Kasumi-1 (cell line): Measurements from ENCODE around the gene FCMR.

Experiments
- DNase-seq, 2 experiments: peaks; one replicate each; lab custom pipeline; 2025; lab: John Stamatoyannopoulos, UW

The FCMR gene

GRCh38 chr1:206923009-206923960 is 1.5 kb upstream of the FCMR start:
- peak; percentile 26 for DNase-seq

DNA sequence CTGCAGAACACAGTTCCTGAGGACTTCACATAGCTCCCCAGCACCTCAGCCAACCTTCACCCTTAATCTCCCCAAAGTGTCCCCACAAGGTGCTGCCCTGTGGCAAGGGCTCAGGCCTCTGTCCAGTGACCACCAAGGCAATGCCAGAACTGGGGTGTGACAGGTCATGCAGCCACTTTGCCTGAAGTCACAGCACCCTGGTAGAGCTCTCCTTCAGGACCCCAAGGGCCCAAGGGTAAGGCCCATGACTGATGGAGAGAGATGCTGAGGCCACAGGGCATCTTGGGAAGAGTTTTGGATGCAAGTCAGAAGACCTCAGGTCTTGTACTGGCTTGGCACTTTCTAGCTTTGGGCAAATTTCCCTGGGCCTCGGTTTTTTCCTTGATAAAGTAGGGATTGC is 783 bp upstream of the FCMR start:
- no peak for DNase-seq

GRCh38 chr1:206918076-206918475 is 3.7 kb downstream of the FCMR start:
- DNase-seq, result no peak

GRCh38 chr1:206916000-206916709 is 5.6 kb downstream of the FCMR start:
- no peak for DNase-seq

DNA sequence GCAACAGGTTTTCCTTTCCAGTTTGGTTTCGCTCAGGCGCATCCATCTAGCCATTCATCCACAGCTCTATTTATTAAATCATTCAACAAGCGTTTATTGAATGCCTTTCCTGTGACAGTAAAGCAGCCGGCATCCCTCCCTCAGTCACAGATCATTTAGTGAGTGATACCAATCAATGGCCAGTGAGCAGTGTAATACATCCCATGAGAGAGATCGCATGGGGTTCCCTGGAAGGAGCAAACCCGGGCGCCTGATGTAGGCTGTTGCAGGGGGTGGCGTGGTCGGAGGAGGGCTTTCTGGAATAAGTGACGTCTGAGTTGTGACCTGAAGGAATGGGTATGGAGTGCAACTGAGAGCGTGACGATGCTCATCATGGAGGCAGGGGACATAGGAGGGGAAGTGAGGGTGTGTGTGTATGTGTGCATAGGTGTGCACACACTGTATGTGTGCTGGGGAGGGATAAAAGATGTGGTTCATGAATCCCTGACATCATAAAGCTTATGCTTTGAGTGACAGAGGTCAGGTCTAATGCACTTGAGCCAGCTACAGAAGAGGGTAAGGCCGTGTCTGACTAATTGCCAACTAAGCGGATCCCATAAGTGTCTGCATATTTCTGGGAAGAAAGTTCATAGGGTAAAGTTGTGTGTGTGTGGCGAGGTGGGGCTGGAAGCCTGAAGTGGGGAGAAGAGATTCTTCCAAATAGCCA is 6.6 kb downstream of the FCMR start:
- no peak for DNase-seq

DNA sequence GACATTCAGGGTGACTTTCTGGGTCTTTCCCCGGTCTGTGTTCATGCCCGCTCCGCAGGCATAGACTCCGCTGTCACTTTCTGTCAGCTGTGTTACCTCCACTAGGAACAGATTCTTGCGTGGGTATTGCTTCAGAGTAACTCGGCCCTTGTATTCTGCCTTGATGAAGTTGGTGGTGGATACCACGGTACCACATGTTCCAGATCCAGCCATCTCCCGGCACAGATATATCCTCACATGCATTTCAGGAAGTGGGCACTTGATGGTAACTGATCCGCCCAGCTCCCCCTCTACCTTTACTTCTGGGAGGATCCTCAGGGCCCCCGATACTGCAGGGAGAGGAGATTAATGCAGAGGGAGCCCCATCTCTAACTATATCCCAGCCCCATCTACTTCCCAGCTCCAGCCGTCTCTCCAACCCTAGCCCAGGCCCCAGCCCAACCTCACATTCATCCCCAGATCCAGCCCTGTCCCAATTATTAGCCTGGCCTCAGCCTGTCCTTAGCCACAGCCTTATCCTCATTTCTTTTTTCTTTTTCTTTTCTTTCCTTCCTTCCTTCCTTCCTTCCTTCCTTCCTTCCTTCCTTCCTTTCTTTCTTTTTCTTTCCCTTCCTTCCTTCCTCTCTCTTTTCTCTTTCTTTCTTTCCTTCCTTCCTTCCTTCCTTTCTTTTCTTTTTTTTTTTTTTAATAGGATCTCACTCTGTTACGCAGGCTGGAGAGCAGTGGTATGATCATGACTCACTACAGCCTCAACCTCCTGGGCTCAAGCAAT is 7.8 kb downstream of the FCMR start:
- no peak for DNase-seq

DNA sequence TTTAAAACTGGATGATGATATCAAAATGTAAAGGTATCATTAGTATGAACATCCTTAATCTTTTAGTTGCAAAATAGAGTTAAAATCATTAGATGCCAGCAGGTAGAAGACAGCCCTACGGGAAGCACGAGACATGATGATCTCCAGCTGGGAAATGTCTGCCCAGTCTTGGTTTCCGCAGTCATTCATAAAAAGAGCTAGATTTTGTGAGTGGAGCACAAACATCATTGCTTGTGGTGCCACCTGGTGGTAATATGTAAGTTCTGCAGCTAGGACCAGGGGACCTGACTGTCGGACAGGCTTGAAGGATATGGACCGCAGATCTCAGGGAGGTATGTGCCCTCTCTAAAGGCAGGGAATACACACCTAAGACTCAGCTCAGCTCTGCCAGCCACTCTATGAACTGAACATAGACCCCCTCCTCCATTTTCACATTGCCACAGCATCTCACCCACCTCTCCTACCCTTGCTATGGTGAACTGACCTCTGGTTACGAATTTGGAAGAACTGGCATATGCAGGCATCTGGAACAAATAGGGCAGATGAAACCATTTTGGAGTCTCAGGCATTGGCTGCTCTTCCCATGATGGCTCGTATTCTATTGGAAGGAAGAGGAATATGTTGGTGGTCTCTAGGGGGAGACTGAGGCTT is 9.2 kb downstream of the FCMR start:
- DNase-seq, result peak; percentile 63 to 77

- peak; percentile 63 to 67 for DNase-seq
Measured at GRCh38 chr1:206911064-206911663, 10.6 kb downstream of the FCMR start.

GRCh38 chr1:206909883-206910318 is 11.8 kb downstream of the FCMR start:
- no peak for DNase-seq

GRCh38 chr1:206909161-206909882 is 12.4 kb downstream of the FCMR start:
- no peak for DNase-seq

DNA sequence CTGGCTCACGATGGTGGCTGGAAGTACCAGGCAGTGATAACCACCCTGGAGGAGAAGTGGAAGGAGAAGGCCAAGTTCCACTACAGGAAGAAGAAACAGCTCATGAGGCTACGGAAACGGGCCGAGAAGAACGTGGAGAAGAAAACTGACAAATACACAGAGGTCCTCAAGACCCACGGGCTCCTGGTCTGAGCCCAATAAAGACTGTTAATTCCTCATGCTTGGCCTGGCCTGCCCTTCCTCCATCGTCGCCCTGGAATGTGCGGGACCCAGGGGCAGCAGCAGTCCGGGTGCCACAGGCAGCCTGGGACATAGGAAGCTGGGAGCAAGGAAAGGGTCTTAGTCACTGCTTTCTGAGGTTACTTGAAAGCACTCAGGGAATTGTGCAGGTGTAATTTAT is 13.7 kb downstream of the FCMR start:
- no peak for DNase-seq

GRCh38 chr1:206907304-206907991 is 14.3 kb downstream of the FCMR start:
- peak in 1 of 2 experiments; percentile 27 for DNase-seq

GRCh38 chr1:206905295-206906164 is 16.2 kb downstream of the FCMR start:
- no peak for DNase-seq

DNA sequence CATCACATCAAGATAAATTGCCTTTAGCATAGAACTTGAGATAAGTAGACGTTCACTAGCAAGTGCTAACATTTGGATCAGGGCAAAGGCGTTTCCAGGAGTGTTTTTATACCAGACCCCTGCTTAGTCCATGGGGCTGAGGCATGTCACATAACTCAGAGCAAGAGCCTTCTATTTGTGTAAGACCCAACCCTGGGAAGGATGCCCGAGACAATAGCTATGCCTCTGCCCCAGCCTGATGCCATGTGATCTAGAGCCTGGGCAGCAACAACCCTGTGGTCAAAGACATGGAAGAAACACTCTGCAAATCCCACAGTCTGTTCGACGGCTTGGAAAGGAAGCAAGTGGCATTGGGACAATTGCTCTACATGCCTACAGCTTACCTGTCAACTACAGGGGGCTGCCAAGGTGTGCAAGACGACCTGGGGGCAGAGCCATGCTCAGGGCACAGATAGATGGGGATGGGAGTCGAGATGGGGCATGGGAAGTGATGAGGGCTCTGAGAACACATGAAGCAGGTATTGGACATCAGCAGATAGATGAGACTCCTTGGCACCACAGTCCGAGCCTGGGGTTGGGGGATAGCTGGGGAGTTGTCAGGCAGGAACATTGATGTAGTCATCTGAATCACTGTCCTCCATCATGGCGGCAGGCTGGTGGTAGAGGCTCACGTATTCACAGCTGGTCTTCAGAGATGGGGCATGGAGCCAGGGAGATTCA is 17.2 kb downstream of the FCMR start:
- no peak for DNase-seq

GRCh38 chr1:206903687-206904086 is 18.1 kb downstream of the FCMR start:
- DNase-seq, result no peak

GRCh38 chr1:206902702-206903101 is 19.0 kb downstream of the FCMR start:
- DNase-seq, result no peak

DNA sequence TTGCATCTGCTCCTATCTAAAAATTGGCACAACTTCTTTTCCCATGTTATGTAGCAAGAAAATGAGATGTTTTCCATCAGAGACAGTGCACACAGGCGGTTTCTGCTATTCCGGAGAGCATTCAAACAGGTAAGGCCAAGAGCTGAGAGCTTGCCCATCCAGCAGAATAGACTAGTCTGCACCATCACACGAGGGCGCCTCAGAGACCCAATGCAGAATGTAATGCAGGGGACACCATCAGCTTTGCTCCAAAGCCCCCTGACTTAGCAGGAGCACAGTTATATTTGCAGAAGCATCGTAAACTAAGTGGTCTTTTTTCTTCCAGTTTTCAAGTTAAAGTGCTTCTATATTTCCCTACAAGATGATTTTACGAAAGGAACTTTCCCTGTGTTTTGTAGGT is 19.8 kb downstream of the FCMR start:
- no peak for DNase-seq

GRCh38 chr1:206900149-206900548 is 21.6 kb downstream of the FCMR start:
- no peak for DNase-seq
